ENCODE results near the gene OR4B1.

Gene OR4B1

DNA sequence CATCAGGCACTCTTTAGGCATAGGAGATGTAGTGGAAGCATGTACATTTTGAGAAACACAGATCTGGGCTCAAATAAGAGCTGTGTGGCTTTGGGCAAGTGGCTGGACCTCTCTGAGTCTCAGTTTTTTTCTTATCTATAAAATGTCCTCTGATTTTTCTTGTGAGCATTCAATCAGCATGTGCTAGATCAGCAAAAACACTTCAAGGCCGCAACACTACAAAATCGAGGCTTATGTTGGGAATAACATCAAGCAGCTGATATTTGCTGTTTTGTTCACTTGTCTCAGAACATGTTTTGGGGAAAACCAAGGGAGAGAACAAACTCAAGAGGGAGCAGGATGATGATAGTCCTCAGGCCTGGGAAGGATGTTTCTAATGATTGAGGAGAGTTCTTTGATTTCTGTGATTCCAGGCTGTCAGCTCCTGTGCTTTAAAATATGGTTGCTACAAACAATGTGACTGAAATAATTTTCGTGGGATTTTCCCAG lies 46.9 kb downstream of the OR4B1 start, which contains the start of gene OR4X1:
OR4X1 (plus strand) TSS at position 439 of the 489 bp plus-strand sequence; CDS start at position 439, 0 bp downstream.
- no peak for DNase-seq

All from bone marrow (tissue), 2 donors.